K562 (cell line): Measurements from ENCODE around the gene ARHGAP10. TPM values are rescaled to one million over a fixed set of nuclear protein-coding genes. Genes with fewer than 3 reads are reported as not detected.

Experiments used
- ATAC-seq: fragments of 200-7000 bp; cut with Tn5 transposase; 3 replicates; pipeline ENCODE4 v1.9.1; 2020; ENCODE audit warnings: moderate library complexity
- BruUV-seq: library from RNA; stranded (reverse); fragments of 400-500 nt; replicated peaks from 2 replicates; lab custom pipeline; 2021; lab: Mats Ljungman, UMichigan
- CTCF ChIA-PET: fragments of 300-600 bp; formaldehyde crosslinking; extraction: SDS; loops from one replicate; lab custom pipeline; 2021; ENCODE audit warnings: low intra/inter-chr PET ratio; lab: Yijun Ruan, JAX
- POLR2A ChIA-PET: fragments of 300-600, 350-650 bp; sonication (Branson Sonifier 250); formaldehyde crosslinking; extraction: SDS; loops from one replicate; lab custom pipeline; 2021; ENCODE audit warnings: antibody characterized with exemption, inconsistent platforms; lab: Yijun Ruan, JAX
- DNase-seq, 4 experiments: peaks; one replicate each; pipeline versions ENCODE4 v3.0.0 to v3.0.0-alpha.2; 2011 to 2018; ENCODE audit warnings: low spot score in 3 of 4, mixed read lengths in 3 of 4; ENCODE audit errors: extremely low read depth in 1 of 4
- FAIRE-seq: peaks from 2 replicates; lab custom pipeline; 2011; peaks lifted over from hg19 to GRCh38; lab: Jason Lieb, UNC
- H2AFZ ChIP-seq: 2 replicates; pipeline ENCODE4 v1.6.0; 2011; ENCODE audit warnings: low read depth, low read length, control low read depth, inconsistent platforms
- H3K27ac ChIP-seq: fragments of 200-600 bp; 3 replicates; pipeline ENCODE4 v1.8.0; 2011; ENCODE audit warnings: low read depth, mild to moderate bottlenecking, control low read depth, inconsistent platforms, low read length, moderate library complexity, mixed read lengths; ENCODE audit errors: extremely low read depth
- H3K27me3 ChIP-seq, 2 experiments: fragments of 300-600 bp in 1 of 2; 2 replicates in 1 of 2; 3 replicates in 1 of 2; pipeline versions ENCODE4 v1.6.0 to v1.8.0; 2011; ENCODE audit warnings: inconsistent platforms in 2 of 2, low read length in 2 of 2, mild to moderate bottlenecking in 1 of 2, mixed read lengths in 1 of 2, moderate library complexity in 1 of 2; ENCODE audit not compliant: control insufficient read depth in 2 of 2, insufficient read depth in 2 of 2
- H3K36me3 ChIP-seq: fragments of 300-600 bp; 3 replicates; pipeline ENCODE4 v1.8.0; 2011; ENCODE audit warnings: mild to moderate bottlenecking, low read length, inconsistent platforms; ENCODE audit not compliant: control insufficient read depth, insufficient read depth
- H3K4me1 ChIP-seq, 2 experiments: fragments of 200-600 bp in 1 of 2; replicated peaks in 1 of 2; 2 replicates in 1 of 2; 3 replicates in 1 of 2; pipeline versions ENCODE4 v1.5.1 to v1.8.0; 2011; ENCODE audit warnings: inconsistent platforms in 2 of 2, low read length in 2 of 2, mild to moderate bottlenecking in 1 of 2, mixed read lengths in 1 of 2, moderate library complexity in 1 of 2; ENCODE audit not compliant: control insufficient read depth in 2 of 2, insufficient read depth in 2 of 2
- H3K4me2 ChIP-seq: 2 replicates; pipeline ENCODE4 v1.6.1; 2011; ENCODE audit warnings: low read length, control low read depth, inconsistent platforms, mixed read lengths; ENCODE audit not compliant: insufficient read depth
- H3K4me3 ChIP-seq: fragments of 200-600 bp; sonication (generic), shearing (Covaris generic); 2 replicates; pipeline ENCODE4 v1.5.1; 2016; ENCODE audit warnings: control low read depth, inconsistent platforms
- H3K79me2 ChIP-seq: fragments of 200-600 bp; 3 replicates; pipeline ENCODE4 v1.8.0; 2011; ENCODE audit warnings: low read length, inconsistent platforms; ENCODE audit not compliant: control insufficient read depth, insufficient read depth
- H3K9ac ChIP-seq, 2 experiments: 2 replicates each; pipeline versions ENCODE4 v1.6.0 to v1.6.1; 2011; ENCODE audit warnings: low read depth in 2 of 2, low read length in 2 of 2, control low read depth in 1 of 2, inconsistent platforms in 1 of 2, mild to moderate bottlenecking in 1 of 2, mixed read lengths in 1 of 2; ENCODE audit not compliant: insufficient read depth in 1 of 2
- H3K9me1 ChIP-seq: one replicate; pipeline ENCODE4 v1.6.0; 2011; ENCODE audit warnings: inconsistent platforms, mild to moderate bottlenecking, low read length, moderate library complexity; ENCODE audit not compliant: control insufficient read depth, insufficient read depth
- H3K9me3 ChIP-seq: replicated peaks from 2 replicates; pipeline ENCODE4 v1.5.1; 2011; ENCODE audit warnings: low read depth, low read length, inconsistent platforms; ENCODE audit not compliant: control insufficient read depth, insufficient read depth
- H4K20me1 ChIP-seq: replicated peaks from 2 replicates; pipeline ENCODE4 v1.6.1; 2011; ENCODE audit warnings: low read length, inconsistent platforms, mixed read lengths; ENCODE audit not compliant: control insufficient read depth, insufficient read depth
- CSDE1 ChIP-seq, 2 experiments: fragments of 450-650 bp; IDR thresholded peaks; 2 replicates each; pipeline ENCODE4 v1.6.1; 2016; ENCODE audit warnings: mild to moderate bottlenecking in 1 of 2
- SMC3 ChIP-seq: conservative IDR thresholded peaks from 2 replicates; pipeline ENCODE4 v1.6.1; 2011; ENCODE audit warnings: low read depth, low read length, improper control_type of control experiment; ENCODE audit not compliant: insufficient read depth
- SP2 ChIP-seq: IDR thresholded peaks from 2 replicates; pipeline ENCODE4 v1.6.1; 2011; ENCODE audit warnings: mild to moderate bottlenecking, low read depth, low read length, moderate library complexity; ENCODE audit not compliant: poor library complexity, severe bottlenecking; ENCODE audit errors: extremely low read depth
- SRSF3 ChIP-seq: fragments of 200-400 bp; formaldehyde crosslinking; IDR thresholded peaks from 2 replicates; pipeline ENCODE4 v1.6.1; 2016; ENCODE audit warnings: mild to moderate bottlenecking, low read length, moderate library complexity; ENCODE audit not compliant: insufficient read depth
- WGBS: fragments of 100-300 bp; shearing (Covaris generic); methylation state at CpG from one replicate; pipeline ENCODE4 v1.1.6; 2016; ENCODE audit warnings: low coverage, mixed read lengths; ENCODE audit not compliant: insufficient coverage; ENCODE audit errors: missing lambda C conversion rate; 5-methylcytosine and 5-hydroxymethylcytosine counted together
- in situ Hi-C: fragments of 300-500 bp; cut with MboI; formaldehyde crosslinking; loops from 4 replicates; pipeline ENCODE4 v1.15.0; 2018; ENCODE audit warnings: inconsistent platforms, mixed read lengths
- intact Hi-C: fragments of 100-400 bp; cut with micrococcal nuclease; formaldehyde crosslinking; loops from 2 replicates; pipeline ENCODE4 v1.14.2; 2022
- polyA plus RNA-seq, 8 experiments: library from polyadenylated mRNA; depleted of rRNA in 4 of 8; stranded (reverse) in 5 of 8; unstranded in 3 of 8; fragments of >200 nt; fragmentation: Nextera tagmentation in 2 of 8; fragmentation: Illumina TruSeq in 1 of 8; extraction: Ambion mirVana in 2 of 8; extraction: Trizol in 1 of 8; gene quantifications; 2 replicates each; pipeline versions ENCODE4 v1.2.1 to v1.2.3, GENCODE V29; 2011 to 2014; ENCODE audit warnings: inconsistent platforms in 1 of 8, missing spikeins in 1 of 8
- total RNA-seq, 7 experiments: library from RNA; depleted of rRNA in 6 of 7; stranded (reverse); fragments of >200 nt in 6 of 7; fragmentation: Illumina TruSeq in 2 of 7; extraction: Trizol in 2 of 7; gene quantifications; 2 replicates each; pipeline versions ENCODE4 v1.2.1 to v1.2.3, GENCODE V29; 2011 to 2021; ENCODE audit warnings: low replicate concordance in 1 of 7
- TF ChIP-seq, protein P1 (sequence below): fragments of 450-650 bp; IDR thresholded peaks from 2 replicates; pipeline ENCODE4 v1.6.1; 2014; ENCODE audit warnings: low read depth, mild to moderate bottlenecking, moderate library complexity, borderline replicate concordance

ARHGAP10 gene
- total and polyA plus RNA-seq, 9 of the 15 experiments (the other 6 are each of a cell fraction or from before 2014, with no cell fraction given) = 0.03 to 0.22 (median 0.06) TPM; not detected in 3

DNA sequence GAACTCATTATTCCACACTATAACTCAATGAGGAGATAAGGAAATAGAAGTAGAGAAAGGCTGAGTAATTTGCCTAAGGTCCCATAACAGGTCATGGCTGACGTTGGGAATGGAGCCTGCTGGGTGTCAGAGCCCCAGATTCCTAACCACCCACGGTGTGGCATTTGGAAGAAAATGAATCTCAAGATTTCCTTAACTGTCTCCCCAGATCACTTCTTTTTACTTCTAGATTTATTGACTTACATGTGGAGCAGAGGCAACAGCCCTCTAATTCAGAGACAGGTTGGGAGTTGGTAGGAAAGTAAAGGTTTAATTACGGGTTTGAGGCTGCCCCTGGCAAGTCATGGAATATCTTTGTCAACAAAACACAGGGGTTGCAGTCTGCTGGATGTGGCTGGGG, 134.0 kb downstream of the ARHGAP10 start:
- POLR2A ChIA-PET = no interaction called here
- Histone ChIP-seq H4K20me1 (no peaks in the 10 kb centered on the region), H3K9me3 (no peaks in the 10 kb centered on the region), H3K9ac (no peak overlapping the region), H3K4me3 (no peak overlapping the region), H3K4me1 (no peaks in the 10 kb centered on the region), H3K79me2 (no peaks in the 10 kb centered on the region), H3K4me2 (no peak overlapping the region), H2AFZ (no peak overlapping the region), H3K27me3 (0 out of 5 replicates have a peak, but pooled peaks cover 0 to 2% of the 10 kb centered on the region in 2 experiments), H3K27ac (no peak overlapping the region), H3K36me3 (no peaks in the 10 kb centered on the region), H3K9me1 (no peaks in the 10 kb centered on the region)
- FAIRE-seq (no peak), DNase-seq (no peak), ATAC-seq (no peak)
- 0% methylated on average over 3 of the region's 3 CpGs for WGBS
- TF ChIP-seq SP2 (no peak), SMC3 (no peak), CSDE1 (IDR thresholded peaks at IDR 0.05) (no peak), SRSF3 (no peak)
- TF ChIP-seq, protein P1, sequence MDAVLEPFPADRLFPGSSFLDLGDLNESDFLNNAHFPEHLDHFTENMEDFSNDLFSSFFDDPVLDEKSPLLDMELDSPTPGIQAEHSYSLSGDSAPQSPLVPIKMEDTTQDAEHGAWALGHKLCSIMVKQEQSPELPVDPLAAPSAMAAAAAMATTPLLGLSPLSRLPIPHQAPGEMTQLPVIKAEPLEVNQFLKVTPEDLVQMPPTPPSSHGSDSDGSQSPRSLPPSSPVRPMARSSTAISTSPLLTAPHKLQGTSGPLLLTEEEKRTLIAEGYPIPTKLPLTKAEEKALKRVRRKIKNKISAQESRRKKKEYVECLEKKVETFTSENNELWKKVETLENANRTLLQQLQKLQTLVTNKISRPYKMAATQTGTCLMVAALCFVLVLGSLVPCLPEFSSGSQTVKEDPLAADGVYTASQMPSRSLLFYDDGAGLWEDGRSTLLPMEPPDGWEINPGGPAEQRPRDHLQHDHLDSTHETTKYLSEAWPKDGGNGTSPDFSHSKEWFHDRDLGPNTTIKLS = no peak
- intact Hi-C loops = loop anchor here (1.0 to 5.0 kb wide), 6 partner anchors 158 to 847 kb away; no protein-coding TSS in a partner anchor
- CTCF ChIA-PET = interaction anchor here (1.5 to 2.5 kb wide), 5 partner anchors 158 to 846 kb away, joined by 5 to 22 read pairs (median 11); no protein-coding TSS in a partner anchor
- in situ Hi-C loops = loop anchor here (25.0 kb wide), 2 partner anchors 729 to 854 kb away; no protein-coding TSS in a partner anchor
- no TSS peak for BruUV-seq
